IMR-90 (cell line): ENCODE results near the gene MYH16. TPM values are rescaled to one million over a fixed set of nuclear protein-coding genes. Genes with fewer than 3 reads are reported as not detected.
A peak's percentile ranks its signal among the peaks of the same experiment; 100 is the strongest.

Experiments
- ATAC-seq: fragments of 200-7000 bp; cut with Tn5 transposase; 2 replicates; pipeline ENCODE4 v1.9.1; 2020; ENCODE audit warnings: low read depth, mild to moderate bottlenecking, moderate library complexity
- BruUV-seq: library from RNA; stranded (reverse); fragments of 400-500 nt; replicated peaks from 2 replicates; lab custom pipeline; 2021; lab: Mats Ljungman, UMichigan
- CTCF ChIA-PET: fragments of 300-600 bp; formaldehyde crosslinking; extraction: SDS; loops from one replicate; lab custom pipeline; 2021; ENCODE audit warnings: antibody characterized with exemption; lab: Yijun Ruan, JAX
- POLR2A ChIA-PET: fragments of 300-600 bp; sonication (Branson Sonifier 250); formaldehyde crosslinking; loops from one replicate; lab custom pipeline; 2022; ENCODE audit warnings: antibody characterized with exemption; ENCODE audit not compliant: unreplicated experiment; lab: Charles Lee
- DNase-seq: peaks from one replicate; pipeline ENCODE4 v3.0.0; 2013
- H2AFZ ChIP-seq: replicated peaks from 2 replicates; pipeline ENCODE3; 2013; ENCODE audit warnings: low read length, mild to moderate bottlenecking; ENCODE audit not compliant: poor library complexity
- H2AK5ac ChIP-seq: 2 replicates; pipeline ENCODE4 v1.6.1; 2013; ENCODE audit warnings: low read depth, low read length, inconsistent platforms
- H2AK9ac ChIP-seq: replicated peaks from 2 replicates; pipeline ENCODE3; 2013; ENCODE audit warnings: mild to moderate bottlenecking, low read depth, low read length, moderate library complexity; ENCODE audit not compliant: poor library complexity
- H2BK120ac ChIP-seq: 2 replicates; pipeline ENCODE4 v1.6.1; 2013; ENCODE audit warnings: low read depth, low read length, inconsistent platforms
- H2BK15ac ChIP-seq: 3 replicates; pipeline ENCODE4 v1.6.1; 2013; ENCODE audit warnings: low read depth, low read length, inconsistent platforms
- H2BK20ac ChIP-seq: 2 replicates; pipeline ENCODE4 v1.6.1; 2013; ENCODE audit warnings: low read depth, mild to moderate bottlenecking, inconsistent platforms, low read length, moderate library complexity
- H2BK5ac ChIP-seq: 2 replicates; pipeline ENCODE4 v1.6.1; 2013; ENCODE audit warnings: mild to moderate bottlenecking, low read depth, low read length, inconsistent platforms; ENCODE audit not compliant: poor library complexity, severe bottlenecking
- H3K14ac ChIP-seq: replicated peaks from 2 replicates; pipeline ENCODE4 v1.6.1; 2013; ENCODE audit warnings: low read depth, low read length, inconsistent platforms
- H3K18ac ChIP-seq: 2 replicates; pipeline ENCODE4 v1.6.1; 2013; ENCODE audit warnings: low read depth, low read length, control low read depth
- H3K23ac ChIP-seq: 2 replicates; pipeline ENCODE4 v1.6.1; 2013; ENCODE audit warnings: low read depth, low read length, inconsistent platforms
- H3K27ac ChIP-seq: 2 replicates; pipeline ENCODE4 v1.5.1; 2013; ENCODE audit warnings: mild to moderate bottlenecking, control low read depth, low read length; ENCODE audit not compliant: insufficient read depth
- H3K27me3 ChIP-seq: 2 replicates; pipeline ENCODE4 v1.6.1; 2013; ENCODE audit warnings: low read length; ENCODE audit not compliant: control insufficient read depth, insufficient read depth
- H3K36me3 ChIP-seq: 2 replicates; pipeline ENCODE4 v1.6.1; 2013; ENCODE audit warnings: low read length, mixed read lengths; ENCODE audit not compliant: control insufficient read depth, insufficient read depth
- H3K4ac ChIP-seq: 2 replicates; pipeline ENCODE4 v1.6.1; 2013; ENCODE audit warnings: low read depth, low read length, inconsistent platforms
- H3K4me1 ChIP-seq: 2 replicates; pipeline ENCODE4 v1.6.1; 2013; ENCODE audit warnings: low read length, mixed read lengths; ENCODE audit not compliant: control insufficient read depth, insufficient read depth
- H3K4me2 ChIP-seq: 2 replicates; pipeline ENCODE4 v1.6.1; 2013; ENCODE audit warnings: low read depth, mild to moderate bottlenecking, control low read depth, low read length, moderate library complexity
- H3K4me3 ChIP-seq: 2 replicates; pipeline ENCODE4 v1.5.1; 2013; ENCODE audit warnings: low read depth, mild to moderate bottlenecking, control low read depth, low read length, moderate library complexity; ENCODE audit not compliant: insufficient read depth
- H3K56ac ChIP-seq: 2 replicates; pipeline ENCODE4 v1.6.1; 2013; ENCODE audit warnings: low read length, inconsistent platforms; ENCODE audit not compliant: insufficient read depth; ENCODE audit errors: extremely low read depth
- H3K79me1 ChIP-seq, 2 experiments: 2 replicates each; pipeline ENCODE4 v1.6.1; 2013; ENCODE audit warnings: low read length in 2 of 2, inconsistent platforms in 1 of 2, low read depth in 1 of 2
- H3K9ac ChIP-seq: 2 replicates; pipeline ENCODE4 v1.6.1; 2013; ENCODE audit warnings: low read depth, low read length, control low read depth
- H3K9me1 ChIP-seq: 2 replicates; pipeline ENCODE4 v1.6.1; 2013; ENCODE audit warnings: low read length, inconsistent platforms; ENCODE audit not compliant: insufficient read depth
- H3K9me3 ChIP-seq: 2 replicates; pipeline ENCODE4 v1.6.1; 2013; ENCODE audit warnings: low read length; ENCODE audit not compliant: control insufficient read depth, insufficient read depth
- H4K20me1 ChIP-seq: 2 replicates; pipeline ENCODE4 v1.6.1; 2013; ENCODE audit warnings: low read length, inconsistent platforms; ENCODE audit not compliant: insufficient read depth
- H4K5ac ChIP-seq: 2 replicates; pipeline ENCODE4 v1.6.1; 2013; ENCODE audit warnings: mild to moderate bottlenecking, low read depth, low read length, control low read depth
- H4K8ac ChIP-seq, 2 experiments: 2 replicates each; pipeline ENCODE4 v1.6.1; 2013; ENCODE audit warnings: low read depth in 2 of 2, low read length in 2 of 2, control low read depth in 1 of 2, inconsistent platforms in 1 of 2
- H4K91ac ChIP-seq: 2 replicates; pipeline ENCODE4 v1.6.1; 2013; ENCODE audit warnings: low read depth, low read length, inconsistent platforms; ENCODE audit not compliant: insufficient read depth
- BHLHE40 ChIP-seq: fragments of 150-350 bp; IDR thresholded peaks from 2 replicates; pipeline ENCODE4 v1.6.1; 2016; ENCODE audit warnings: mild to moderate bottlenecking, low read depth, low read length
- CEBPB ChIP-seq: IDR thresholded peaks from 2 replicates; pipeline ENCODE4 v1.6.1; 2012; ENCODE audit warnings: low read depth, low read length, improper control_type of control experiment
- CHD1 ChIP-seq: IDR thresholded peaks from 2 replicates; pipeline ENCODE4 v1.6.1; 2012; ENCODE audit warnings: low read depth, low read length, improper control_type of control experiment
- FOS ChIP-seq: fragments of 150-350 bp; IDR thresholded peaks from 2 replicates; pipeline ENCODE4 v1.6.1; 2016; ENCODE audit warnings: low read depth, low read length
- MAFK ChIP-seq: IDR thresholded peaks from 2 replicates; pipeline ENCODE4 v1.6.1; 2012; ENCODE audit warnings: low read depth, low read length, improper control_type of control experiment
- MAZ ChIP-seq: IDR thresholded peaks from 2 replicates; pipeline ENCODE4 v1.6.1; 2012; ENCODE audit warnings: low read depth, mild to moderate bottlenecking, low read length, improper control_type of control experiment, moderate library complexity, borderline replicate concordance
- MXI1 ChIP-seq: IDR thresholded peaks from 2 replicates; pipeline ENCODE4 v1.6.1; 2012; ENCODE audit warnings: low read depth, mild to moderate bottlenecking, low read length, moderate library complexity, borderline replicate concordance
- NFE2L2 ChIP-seq: fragments of 150-350 bp; IDR thresholded peaks from 2 replicates; pipeline ENCODE4 v1.6.1; 2016; ENCODE audit warnings: low read depth, mild to moderate bottlenecking, low read length
- POLR2A ChIP-seq: IDR thresholded peaks from 2 replicates; pipeline ENCODE4 v1.6.1; 2012; ENCODE audit warnings: mild to moderate bottlenecking, low read depth, low read length
- RAD21 ChIP-seq: IDR thresholded peaks from 2 replicates; pipeline ENCODE4 v1.6.1; 2012; ENCODE audit warnings: low read length, improper control_type of control experiment
- RCOR1 ChIP-seq: IDR thresholded peaks from 2 replicates; pipeline ENCODE4 v1.6.1; 2012; ENCODE audit warnings: mild to moderate bottlenecking, low read length, improper control_type of control experiment; ENCODE audit not compliant: insufficient replicate concordance
- RFX5 ChIP-seq: IDR thresholded peaks from 2 replicates; pipeline ENCODE4 v1.8.0; 2012; ENCODE audit warnings: low read depth, mild to moderate bottlenecking, low read length, moderate library complexity
- SMC3 ChIP-seq: fragments of 150-350 bp; IDR thresholded peaks from 2 replicates; pipeline ENCODE4 v1.6.1; 2016; ENCODE audit warnings: low read depth, mild to moderate bottlenecking, antibody characterized with exemption, low read length, moderate library complexity
- WGBS, 2 experiments: methylation state at CpG; one replicate each; pipeline versions ENCODE4 v1.1.5 to v1.1.7; 2013; ENCODE audit warnings: missing lambda C conversion rate in 2 of 2; ENCODE audit not compliant: insufficient read length in 1 of 2; ENCODE audit errors: extremely low coverage in 2 of 2; 5-methylcytosine and 5-hydroxymethylcytosine counted together
- dilution Hi-C: fragments of 300-500 bp; cut with HindIII; formaldehyde crosslinking; loops from one replicate; pipeline ENCODE4 v1.14.3; 2018; ENCODE audit warnings: low sequenced_read_pairs; ENCODE audit not compliant: unreplicated experiment
- in situ Hi-C: fragments of 300-500 bp; cut with MboI; formaldehyde crosslinking; loops from 3 replicates; pipeline ENCODE4 v1.14.3; 2019; ENCODE audit warnings: low sequenced_read_pairs, inconsistent platforms, mixed read lengths
- intact Hi-C: fragments of 100-400 bp; cut with micrococcal nuclease; formaldehyde crosslinking; loops from 2 replicates; pipeline ENCODE4 v1.10.0; 2022
- polyA plus RNA-seq, 3 experiments: library from polyadenylated mRNA; depleted of rRNA; stranded (reverse); fragments of >200 nt; gene quantifications; 2 replicates each; pipeline ENCODE4 v1.2.3, GENCODE V29; 2012; ENCODE audit warnings: low replicate concordance in 1 of 3
- total RNA-seq: library from RNA; depleted of rRNA; stranded (reverse); fragments of >200 nt; gene quantifications from 2 replicates; pipeline ENCODE4 v1.2.3, GENCODE V29; 2012
- TF ChIP-seq, protein P1 (sequence below): conservative IDR thresholded peaks from 2 replicates; pipeline ENCODE4 v1.5.1; 2012; ENCODE audit warnings: mild to moderate bottlenecking, low read depth, low read length, improper control_type of control experiment
- TF ChIP-seq, protein P2 (sequence below): fragments of 150-350 bp; IDR thresholded peaks from 2 replicates; pipeline ENCODE4 v1.6.1; 2017; ENCODE audit warnings: mild to moderate bottlenecking, antibody characterized with exemption, low read length, low read depth
- TF ChIP-seq, protein P3 (sequence below): fragments of 150-350 bp; IDR thresholded peaks from 2 replicates; pipeline ENCODE4 v1.6.1; 2016; ENCODE audit warnings: low read depth, mild to moderate bottlenecking, low read length, moderate library complexity, borderline replicate concordance

MYH16 gene
- total and polyA plus RNA-seq, 2 of the 4 experiments (the other 2 are of a cell fraction): 0.09 to 0.18 TPM

DNA sequence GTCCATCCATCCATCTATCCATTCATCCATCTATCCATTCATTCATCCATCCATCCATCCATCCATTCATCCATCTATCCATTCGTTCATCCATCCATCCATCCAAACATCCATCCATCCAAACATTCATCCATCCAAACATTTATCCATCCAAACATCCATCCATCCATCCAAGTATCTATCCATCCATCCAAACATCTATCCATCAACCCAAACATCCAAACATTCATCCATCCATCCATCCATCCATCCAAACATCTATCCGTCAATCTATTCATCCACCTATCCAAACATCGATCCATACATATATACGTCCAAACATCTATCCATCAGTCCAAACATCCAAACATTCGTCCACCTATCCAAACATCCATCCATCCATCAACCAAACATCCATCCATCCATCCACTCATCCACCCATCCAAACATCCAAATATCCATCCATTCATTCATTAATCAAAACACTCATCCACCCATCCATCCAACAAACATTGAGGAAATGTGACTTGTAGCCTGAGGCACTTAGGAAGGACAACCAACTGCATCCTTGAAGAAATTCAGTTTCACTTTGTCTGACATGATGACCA is 28.8 kb upstream of the MYH16 start:
- Histone ChIP-seq H3K14ac (no peak overlapping the region), H3K9me1 (peaks cover 6% of the 10 kb centered on the region; the same call in 1 of the 2 replicates), H4K20me1 (no peaks in the 10 kb centered on the region), H2BK15ac (no peak overlapping the region; the same call in 2 of the 3 replicates), H3K18ac (no peak overlapping the region), H3K4me1 (peaks cover 6% of the 10 kb centered on the region), H3K9me3 (no peaks in the 10 kb centered on the region), H2BK20ac (no peak overlapping the region), H3K36me3 (no peaks in the 10 kb centered on the region), H3K27me3 (peaks cover 9% of the 10 kb centered on the region), H3K9ac (no peak overlapping the region), H3K27ac (no peak overlapping the region), H3K23ac (no peak overlapping the region), H2AFZ (no peak overlapping the region), H3K79me1 (no peaks in the 10 kb centered on the region), H2AK5ac (no peak overlapping the region), H4K91ac (no peak overlapping the region), H4K5ac (no peak overlapping the region), H3K56ac (no peak overlapping the region), H3K4me3 (no peak overlapping the region), H2BK5ac (peak overlapping the region; percentile 11), H3K4me2 (no peak overlapping the region), H4K8ac (no peak overlapping the region), H2BK120ac (no peak overlapping the region), H2AK9ac (no peak overlapping the region), H3K4ac (no peak overlapping the region)
- ATAC-seq (no peak), DNase-seq (no peak)
- 87 to 100% methylated on average over 5 of the region's 5 CpGs for WGBS, 2 experiments
- POLR2A ChIA-PET: no interaction called here
- intact Hi-C loops (no loop called here), dilution Hi-C loops (no loop called here), in situ Hi-C loops (no loop called here)
- TF ChIP-seq NFE2L2 (no peak), MXI1 (no peak), BHLHE40 (no peak), POLR2A (no peak), RFX5 (no peak), CEBPB (no peak), CHD1 (no peak), MAZ (no peak), MAFK (no peak), SMC3 (no peak), RCOR1 (no peak), RAD21 (no peak), FOS (no peak)
- TF ChIP-seq, protein P1, sequence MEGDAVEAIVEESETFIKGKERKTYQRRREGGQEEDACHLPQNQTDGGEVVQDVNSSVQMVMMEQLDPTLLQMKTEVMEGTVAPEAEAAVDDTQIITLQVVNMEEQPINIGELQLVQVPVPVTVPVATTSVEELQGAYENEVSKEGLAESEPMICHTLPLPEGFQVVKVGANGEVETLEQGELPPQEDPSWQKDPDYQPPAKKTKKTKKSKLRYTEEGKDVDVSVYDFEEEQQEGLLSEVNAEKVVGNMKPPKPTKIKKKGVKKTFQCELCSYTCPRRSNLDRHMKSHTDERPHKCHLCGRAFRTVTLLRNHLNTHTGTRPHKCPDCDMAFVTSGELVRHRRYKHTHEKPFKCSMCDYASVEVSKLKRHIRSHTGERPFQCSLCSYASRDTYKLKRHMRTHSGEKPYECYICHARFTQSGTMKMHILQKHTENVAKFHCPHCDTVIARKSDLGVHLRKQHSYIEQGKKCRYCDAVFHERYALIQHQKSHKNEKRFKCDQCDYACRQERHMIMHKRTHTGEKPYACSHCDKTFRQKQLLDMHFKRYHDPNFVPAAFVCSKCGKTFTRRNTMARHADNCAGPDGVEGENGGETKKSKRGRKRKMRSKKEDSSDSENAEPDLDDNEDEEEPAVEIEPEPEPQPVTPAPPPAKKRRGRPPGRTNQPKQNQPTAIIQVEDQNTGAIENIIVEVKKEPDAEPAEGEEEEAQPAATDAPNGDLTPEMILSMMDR: no peak
- TF ChIP-seq, protein P2, sequence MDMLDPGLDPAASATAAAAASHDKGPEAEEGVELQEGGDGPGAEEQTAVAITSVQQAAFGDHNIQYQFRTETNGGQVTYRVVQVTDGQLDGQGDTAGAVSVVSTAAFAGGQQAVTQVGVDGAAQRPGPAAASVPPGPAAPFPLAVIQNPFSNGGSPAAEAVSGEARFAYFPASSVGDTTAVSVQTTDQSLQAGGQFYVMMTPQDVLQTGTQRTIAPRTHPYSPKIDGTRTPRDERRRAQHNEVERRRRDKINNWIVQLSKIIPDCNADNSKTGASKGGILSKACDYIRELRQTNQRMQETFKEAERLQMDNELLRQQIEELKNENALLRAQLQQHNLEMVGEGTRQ: no peak
- TF ChIP-seq, protein P3, sequence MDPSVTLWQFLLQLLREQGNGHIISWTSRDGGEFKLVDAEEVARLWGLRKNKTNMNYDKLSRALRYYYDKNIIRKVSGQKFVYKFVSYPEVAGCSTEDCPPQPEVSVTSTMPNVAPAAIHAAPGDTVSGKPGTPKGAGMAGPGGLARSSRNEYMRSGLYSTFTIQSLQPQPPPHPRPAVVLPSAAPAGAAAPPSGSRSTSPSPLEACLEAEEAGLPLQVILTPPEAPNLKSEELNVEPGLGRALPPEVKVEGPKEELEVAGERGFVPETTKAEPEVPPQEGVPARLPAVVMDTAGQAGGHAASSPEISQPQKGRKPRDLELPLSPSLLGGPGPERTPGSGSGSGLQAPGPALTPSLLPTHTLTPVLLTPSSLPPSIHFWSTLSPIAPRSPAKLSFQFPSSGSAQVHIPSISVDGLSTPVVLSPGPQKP: no peak
- CTCF ChIA-PET: no interaction called here
- BruUV-seq: no TSS peak
